ENCODE data around the gene OR4B1.

- TF ChIP-seq CTCF (IDR thresholded peaks at IDR 0.05 in 8 of 11, conservative IDR thresholded peaks at IDR 0.05 in 3 of 11), result no peak
- no peak for TF ChIP-seq POLR2A (IDR thresholded peaks at IDR 0.05)
Observed at GRCh38 chr11:48216510-48216909, at the start of gene OR4B1.
